RCC 7860 (cell line): ENCODE results near the gene RFX5.
"Not testable (repeated sequence)": the region's sequence is repeated elsewhere in the genome, so short reads cannot be mapped to it uniquely, and the experiment has no call there.

Experiments
- DNase-seq: peaks from one replicate; pipeline ENCODE4 v3.0.0-alpha.2; 2015; ENCODE audit warnings: low spot score
- FAIRE-seq: peaks from 2 replicates; lab custom pipeline; 2012; peaks lifted over from hg19 to GRCh38; lab: Jason Lieb, UNC

The RFX5 gene

DNA sequence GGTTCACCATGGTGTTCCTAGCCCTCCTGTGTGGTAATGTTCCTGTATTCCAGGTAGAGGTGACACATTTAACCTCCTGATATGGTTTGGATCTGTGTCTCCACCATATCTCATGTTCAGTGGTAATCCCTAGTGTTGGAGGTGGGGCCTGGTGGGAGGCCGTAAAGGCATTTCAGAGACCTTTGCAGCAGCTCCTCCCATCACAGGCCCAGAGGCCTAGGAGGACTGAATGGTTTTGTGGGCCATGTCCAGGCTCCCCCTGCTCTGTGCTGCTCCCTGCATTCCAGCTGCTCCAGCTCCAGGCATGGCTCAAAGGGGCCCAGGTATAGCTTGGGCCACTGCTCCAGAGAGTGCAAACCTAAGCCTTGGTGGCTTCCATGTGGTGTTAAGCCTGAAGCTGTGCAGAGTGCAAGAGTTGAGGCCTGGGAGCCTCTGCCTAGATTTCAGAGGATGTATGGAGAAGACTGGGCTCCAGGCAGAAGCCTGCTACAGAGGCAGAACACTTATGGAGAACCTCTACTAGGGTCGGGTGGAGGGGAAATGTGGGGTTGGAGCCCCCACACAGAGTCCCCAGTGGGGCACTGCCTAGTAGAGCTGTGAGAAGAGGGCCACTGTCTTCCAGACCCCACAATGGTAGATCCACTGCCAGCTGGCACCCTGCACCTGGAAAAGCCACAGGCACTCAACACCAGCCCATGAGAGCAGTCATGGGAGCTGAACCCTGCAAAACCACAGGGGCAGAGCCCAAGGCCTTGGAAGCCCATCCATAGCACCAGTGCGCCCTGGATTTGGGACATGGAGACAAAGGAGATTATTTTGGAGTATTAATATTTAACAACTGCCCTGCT, 15.5 kb upstream of the RFX5 start:
- no peak for FAIRE-seq
- no peak for DNase-seq

DNA sequence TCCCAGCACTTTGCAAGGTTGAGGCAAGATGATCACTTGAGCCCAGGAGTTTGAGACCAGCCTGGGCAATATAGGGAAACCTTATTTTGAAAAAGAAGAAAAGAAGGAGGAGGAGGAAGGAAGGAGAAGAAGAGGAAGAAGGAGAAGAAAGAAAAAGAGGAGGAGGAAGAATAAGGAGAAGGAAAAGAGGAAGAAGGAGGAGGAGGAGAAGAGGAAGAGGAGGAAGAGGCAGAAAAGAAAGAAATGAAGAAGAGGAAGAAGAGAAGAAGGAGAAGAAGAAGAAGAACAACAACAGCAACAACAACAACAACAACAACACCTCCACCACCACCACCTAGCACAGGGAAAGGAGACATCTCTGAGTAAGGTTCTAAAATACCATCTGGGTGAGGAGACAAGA, 14.8 kb upstream of the RFX5 start:
- no peak for DNase-seq
- no peak for FAIRE-seq

DNA sequence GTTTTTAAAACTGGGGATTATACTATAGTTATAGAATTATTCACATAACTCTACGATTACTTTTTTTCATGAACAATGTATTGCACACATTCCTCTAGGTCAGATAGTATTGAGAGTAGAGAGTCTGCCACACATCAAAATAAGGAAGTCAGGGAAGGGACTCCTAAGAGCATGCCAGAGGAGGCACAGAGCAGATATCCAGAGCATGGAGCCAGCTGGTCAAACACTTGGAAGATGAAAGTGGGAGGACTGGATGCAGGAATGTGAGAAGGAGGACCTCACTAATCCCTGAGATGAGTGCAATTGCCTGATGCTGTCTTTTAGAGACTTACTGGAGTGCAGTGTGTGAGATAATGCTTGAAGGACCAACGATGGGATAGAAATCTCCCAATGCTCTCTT, 9.6 kb upstream of the RFX5 start:
- no peak for FAIRE-seq

DNA sequence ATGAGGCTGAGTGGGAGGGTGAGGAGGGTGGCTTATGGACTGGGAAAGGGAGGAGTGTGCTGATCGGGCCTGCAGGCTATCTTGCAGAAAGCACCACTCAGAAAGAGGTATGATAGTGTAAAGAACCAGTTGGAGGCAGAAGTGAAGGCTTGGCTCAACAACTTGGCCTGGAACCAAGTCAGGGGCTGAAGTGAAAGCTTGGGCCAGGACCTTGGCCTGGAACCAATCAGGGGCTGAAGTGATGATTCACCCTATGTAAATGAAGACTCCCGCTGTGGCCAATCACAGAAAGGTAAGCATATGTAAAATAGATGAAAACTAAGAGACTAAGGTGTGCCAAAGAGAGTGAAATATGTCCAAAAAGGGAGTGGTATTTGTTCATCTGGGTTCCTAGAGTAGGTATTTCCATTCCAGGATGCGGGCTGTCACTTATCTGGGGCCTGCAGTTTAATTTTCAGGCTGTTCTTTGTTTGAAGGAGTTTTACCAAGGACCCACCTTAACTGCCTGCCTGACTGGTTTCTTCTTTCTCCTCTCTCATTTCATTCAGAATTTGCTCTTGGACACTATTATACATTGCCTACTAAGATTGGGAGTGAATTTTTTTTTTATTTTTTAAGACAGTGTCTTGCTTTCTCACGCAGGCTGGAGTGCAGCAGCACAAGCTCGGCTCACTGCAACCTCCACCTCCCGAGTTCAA, 5.1 kb upstream of the RFX5 start:
- DNase-seq (no peak), FAIRE-seq (no peak)

More for the DNA sequence above, 9.6 kb upstream of the RFX5 start:
- DNase-seq = no peak

DNA sequence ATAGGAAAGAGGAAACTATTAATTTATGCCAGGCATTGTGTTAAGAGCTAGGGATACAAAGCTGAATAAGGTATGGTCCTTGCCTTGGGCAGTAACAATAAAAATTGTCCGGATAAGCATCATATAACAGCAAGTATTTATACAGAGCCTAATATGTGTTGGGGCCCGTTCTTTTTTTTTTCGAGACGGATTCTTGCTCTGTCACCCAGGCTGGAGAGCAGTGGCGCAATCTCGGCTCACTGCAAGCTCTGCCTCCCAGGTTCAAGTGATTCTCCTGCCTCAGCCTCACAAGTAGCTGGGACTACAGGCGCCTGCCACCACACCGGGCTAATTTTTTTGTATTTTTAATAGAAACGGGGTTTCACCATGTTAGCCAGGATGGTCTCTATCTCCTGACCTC, 3.3 kb upstream of the RFX5 start:
- not testable (repeated sequence) for FAIRE-seq, DNase-seq

DNA sequence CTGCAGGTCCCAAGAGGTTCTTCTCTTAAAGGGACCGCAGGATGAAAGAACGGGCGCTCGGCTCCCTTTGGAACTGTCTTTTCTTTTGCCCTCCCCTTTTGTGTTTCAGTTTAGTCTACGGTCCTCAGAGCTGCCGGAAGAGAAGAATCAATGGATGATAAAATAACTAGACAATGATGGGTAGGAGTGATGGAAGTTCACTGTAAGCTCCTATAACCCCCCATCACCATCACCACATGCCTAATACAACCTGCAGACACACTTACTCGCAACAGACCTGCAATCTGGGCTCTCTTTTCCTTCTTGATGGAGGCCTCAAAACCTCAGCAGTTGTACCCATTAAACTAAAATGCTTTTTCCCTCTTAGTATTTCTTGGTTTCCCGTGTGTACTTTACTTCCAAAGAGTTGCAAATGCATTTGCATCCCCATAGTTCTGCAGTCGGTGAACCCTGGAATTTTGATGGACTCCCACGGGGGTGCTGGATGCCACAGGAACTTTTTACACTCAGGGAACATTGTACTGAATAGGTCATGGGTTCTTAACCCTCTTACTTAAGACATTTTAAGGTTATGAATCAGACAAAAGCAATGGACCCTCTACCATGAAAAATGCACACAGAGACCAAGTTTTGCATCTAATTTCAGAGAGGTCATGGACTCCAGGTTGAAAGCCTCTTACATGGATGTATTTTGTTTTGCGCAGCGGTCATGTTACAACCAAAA, 633 bp upstream of the RFX5 start:
- FAIRE-seq (no peak), DNase-seq (no peak)

DNA sequence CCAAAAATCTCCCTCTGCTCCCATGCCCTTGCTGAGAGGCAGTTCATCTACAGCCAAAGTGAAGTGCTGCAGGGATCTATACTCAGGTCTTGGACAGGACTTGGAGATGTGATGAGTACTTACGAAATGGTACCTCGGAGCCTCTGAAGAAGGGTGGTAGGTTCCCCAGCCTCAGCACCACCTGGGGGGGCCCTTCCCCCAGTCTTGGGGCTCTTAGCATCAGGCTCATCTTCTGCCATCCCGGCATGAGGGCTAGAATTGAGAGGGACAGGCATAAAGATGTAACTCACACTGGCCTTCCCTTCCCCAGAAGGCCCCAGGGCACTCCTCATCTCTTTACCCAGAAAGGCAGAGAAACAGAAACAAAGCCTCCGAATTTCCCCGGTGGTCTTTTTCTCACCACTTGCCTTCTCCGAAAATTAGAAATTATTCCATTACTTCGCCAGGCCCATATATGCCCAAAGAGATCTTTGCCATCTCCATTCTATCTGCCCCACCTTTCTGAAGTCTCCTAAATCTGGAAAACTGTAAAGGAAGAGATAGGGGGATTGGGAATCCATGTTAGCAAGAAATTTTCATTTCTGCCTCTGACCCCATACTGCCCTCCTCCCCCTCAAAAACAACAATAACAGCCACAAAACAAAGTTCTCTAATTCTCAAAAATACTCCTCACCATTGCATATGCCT, 827 bp downstream of the RFX5 start:
- DNase-seq (no peak), FAIRE-seq (no peak)

DNA sequence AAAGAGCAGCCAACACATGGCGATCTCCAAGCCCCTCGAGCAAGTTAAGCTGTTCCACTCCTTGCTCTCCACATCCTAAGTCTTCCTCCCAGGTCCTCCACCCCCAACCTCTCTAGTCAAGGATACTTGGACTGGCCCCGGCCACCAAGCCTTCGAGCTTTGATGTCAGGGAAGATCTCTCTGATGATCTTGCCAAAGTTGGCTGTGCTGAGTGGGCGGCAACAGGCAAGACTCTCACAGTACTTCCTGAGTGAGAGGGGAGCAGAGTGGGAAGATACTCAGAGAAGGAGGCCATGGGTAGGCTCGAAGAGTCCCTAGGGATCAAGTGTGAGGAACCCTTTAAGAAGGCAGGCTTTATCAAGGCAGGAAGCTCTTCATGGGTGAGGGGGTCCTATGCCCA, 2.8 kb downstream of the RFX5 start:
- DNase-seq (no peak), FAIRE-seq (no peak)

DNA sequence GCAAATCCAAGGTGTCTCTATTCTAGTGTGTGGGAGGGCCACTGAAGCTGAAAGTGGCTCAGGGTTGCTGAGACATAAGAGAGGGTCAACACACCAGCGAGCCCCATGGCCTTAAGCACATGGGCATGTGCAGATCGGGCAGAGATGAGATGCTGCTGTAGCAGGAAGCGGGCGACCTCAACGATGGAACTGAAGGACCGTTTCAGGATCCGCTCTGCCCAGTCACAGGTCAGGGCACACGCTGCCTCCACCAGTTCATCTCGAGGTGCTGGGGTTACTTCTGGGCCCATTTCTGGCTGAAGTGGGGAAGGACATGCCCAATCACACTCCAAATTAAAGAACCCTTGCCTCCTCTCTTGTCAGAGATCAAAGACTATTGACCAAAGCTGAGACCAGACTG, 3.5 kb downstream of the RFX5 start:
- DNase-seq = no peak
- no peak for FAIRE-seq

DNA sequence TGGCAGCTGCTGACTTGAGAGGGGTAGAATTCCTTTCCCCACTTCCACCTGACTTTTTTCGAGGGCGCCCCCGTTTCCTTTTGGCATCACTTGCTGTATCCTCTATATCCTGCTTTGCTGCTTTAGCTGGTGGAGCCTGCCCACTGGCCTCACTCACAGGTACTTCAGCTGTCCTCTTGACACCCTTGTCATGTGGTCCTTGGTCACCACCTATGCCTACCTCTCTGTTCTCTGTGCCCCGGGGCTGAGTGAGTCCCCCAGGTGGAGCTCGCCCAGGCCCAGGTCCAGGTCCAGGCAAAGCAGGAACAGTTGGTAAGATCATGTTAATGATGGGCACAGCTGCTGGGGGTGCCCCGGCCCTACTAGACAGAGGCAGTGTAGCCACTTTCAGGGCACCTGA, 4.5 kb downstream of the RFX5 start:
- no peak for DNase-seq
- FAIRE-seq = no peak

DNA sequence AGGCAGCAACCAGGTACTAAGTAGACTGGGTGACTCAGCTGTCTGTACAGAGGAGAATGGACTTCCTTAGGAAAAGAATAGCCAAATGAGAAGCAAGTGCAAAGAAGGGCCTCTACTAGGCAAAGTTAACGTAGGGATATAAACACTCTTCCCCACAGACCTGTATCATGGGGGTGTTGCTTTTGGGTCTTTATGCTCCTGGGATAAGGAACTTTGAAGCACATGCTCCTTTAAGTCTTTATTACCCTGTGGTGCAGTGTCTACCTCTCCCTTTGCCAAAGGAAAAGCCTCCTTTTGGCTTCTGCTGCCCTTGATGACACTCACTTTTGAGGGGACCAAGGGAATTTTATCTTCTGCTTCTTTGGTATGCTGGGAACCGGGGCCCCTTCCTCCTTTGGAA, 5.0 kb downstream of the RFX5 start:
- FAIRE-seq (no peak), DNase-seq (no peak)

DNA sequence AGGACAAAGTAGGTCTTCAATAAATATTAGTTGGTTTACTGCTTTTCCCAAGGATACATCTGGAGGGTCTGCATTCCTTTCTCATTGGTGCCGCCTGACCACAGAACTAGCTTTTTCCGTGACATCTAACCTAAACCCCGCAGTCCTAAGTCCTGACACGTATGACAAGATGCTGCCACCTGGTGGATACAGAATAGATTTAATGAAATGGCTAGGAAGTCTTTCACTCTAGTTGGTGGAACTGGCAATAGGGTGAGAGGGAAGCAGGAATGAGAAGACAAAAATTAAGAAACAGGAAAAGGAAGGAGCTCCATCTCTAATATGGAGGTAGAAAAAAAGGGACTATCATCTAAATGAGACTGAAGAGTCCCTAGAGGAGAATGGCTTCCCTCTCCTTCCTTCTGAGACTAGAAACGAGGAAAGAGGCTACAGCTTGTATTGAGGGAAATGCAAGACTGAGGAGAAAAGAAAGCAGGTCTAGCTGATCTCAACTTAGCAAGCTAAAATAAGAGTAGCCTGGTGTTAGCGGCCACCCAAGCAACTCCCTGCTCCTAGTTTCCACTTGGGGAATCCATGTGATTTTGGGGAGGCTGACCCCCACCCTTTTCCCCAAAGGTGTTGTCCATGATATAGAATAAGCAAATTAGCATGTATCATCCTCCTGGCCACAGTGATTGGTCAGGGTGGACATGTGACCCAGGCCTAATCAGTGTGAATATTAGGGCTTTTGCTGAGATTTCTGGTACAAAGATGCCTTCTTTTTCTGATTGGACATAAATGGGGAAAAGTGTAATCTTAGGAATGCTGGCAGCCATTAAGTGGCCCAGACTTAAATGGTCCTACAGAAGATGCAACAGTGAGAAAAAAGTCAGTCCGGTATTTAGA, 5.9 kb downstream of the RFX5 start:
- DNase-seq (peak; percentile 72), FAIRE-seq (peak; percentile 80)

DNA sequence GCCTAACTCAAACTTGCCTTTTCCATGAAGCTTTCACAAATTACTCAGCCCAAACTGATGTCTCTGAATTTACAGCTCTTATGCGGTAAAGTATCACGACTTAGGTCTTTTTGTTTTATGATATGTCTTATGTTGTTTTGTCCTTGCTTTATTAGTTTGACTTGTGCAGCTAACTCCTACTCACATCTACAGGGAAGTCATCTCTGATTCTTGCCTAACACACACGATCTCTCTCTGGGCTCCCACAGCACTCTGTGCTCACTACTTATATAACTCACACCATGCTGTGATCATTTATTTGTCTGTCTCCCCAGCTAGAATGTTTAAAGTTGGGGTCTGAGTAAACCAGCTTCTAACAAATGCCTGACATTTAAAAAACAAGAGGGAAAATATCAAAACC, 10.5 kb downstream of the RFX5 start:
- DNase-seq (no peak), FAIRE-seq (no peak)

DNA sequence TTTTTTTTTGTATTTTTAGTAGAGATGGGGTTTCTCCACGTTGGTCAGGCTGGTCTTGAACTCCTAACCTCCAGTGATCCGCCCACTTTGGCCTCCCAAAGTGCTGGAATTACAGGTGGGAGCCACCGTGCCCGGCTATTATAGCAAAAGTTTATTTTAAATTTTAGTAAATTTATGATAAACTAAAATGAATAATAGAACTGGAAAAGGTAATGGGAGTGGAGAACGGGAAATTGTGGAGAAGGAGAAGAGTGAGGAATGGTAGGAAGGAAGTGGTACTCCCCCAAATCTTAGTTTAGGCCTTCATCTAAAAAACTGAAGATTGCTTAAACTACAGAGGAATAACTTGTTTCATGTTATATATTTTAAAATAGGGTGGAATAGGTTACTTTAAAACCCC, 12.2 kb downstream of the RFX5 start:
- DNase-seq (no peak), FAIRE-seq (no peak)

DNA sequence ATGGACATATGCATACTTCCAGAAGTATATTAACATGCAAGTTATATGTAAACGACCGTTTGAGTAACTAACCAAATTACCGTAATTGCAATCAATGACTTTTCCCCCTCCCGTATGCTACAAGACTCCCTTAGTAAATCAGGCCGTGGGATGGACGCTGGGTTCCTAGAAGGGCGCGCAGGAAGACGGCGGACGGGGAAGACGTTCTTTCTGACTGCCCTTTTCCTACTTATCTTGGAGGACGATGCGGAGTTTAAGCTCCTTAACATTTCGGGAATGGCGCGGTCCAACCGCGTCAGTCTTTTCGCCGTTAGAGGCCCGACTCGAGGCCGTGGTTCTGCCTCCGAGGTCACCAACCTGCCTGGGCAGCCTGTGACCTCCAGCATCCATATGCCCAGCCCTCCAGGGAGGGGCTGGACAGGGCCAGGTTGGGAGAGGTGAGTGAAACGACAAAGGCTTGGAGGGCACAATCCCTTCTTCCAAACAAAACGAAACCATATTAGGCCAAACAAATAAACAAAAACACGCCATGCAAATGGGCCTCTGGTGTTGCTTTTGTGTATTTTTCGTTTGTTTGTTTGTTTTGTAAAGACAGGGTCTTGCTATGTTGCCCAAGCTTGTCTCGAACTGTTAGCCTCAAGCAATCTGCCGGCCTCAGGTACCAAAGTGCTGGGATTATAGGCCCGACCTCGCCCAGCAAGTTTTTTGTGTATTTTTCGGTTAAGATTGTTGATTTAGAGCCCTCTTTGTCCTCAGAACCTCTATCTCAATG, 19.0 kb downstream of the RFX5 start:
- no peak for FAIRE-seq

DNA sequence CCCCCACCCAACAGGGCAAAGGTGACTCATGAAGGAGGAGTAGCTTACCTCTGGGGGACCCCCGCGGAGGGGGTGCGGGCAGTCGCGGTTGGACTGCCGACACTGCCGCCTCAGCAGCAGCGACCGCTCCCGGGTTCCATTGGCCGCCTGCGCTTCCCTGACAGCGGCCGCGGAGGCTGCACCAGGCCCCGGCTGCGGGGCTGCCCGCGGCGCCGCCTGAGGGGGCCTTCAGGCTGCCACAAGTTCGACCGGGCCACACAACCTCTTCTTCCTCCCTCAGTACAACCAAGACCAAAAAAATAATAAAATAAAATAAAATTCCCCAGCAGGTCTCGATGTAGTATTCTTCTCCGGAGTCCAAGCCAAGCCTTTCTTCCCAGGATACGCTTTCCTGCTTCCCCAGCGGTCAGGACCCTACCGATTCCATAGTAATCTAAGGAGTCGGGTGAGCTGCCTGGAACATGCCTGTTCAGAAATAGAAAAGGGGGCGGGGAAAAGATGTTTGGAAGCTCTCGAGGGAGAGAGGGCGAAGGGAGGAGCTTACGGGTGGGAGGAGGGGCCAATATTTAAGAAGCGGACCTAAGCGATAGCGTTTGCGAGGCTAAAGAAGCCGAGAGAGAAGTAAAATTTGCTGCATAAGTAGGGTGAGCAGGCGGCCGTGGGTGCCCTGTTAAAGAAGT, 19.7 kb downstream of the RFX5 start, which contains the start of gene PI4KB:
TSS of gene PI4KB (minus strand) at position 194 of the 680 bp plus-strand sequence. CDS start 10,935 bp downstream, outside the sequence.
- peak; percentile 90 for FAIRE-seq
- peak; percentile 93 for DNase-seq

More for the DNA sequence above, 19.0 kb downstream of the RFX5 start:
- DNase-seq = no peak

DNA sequence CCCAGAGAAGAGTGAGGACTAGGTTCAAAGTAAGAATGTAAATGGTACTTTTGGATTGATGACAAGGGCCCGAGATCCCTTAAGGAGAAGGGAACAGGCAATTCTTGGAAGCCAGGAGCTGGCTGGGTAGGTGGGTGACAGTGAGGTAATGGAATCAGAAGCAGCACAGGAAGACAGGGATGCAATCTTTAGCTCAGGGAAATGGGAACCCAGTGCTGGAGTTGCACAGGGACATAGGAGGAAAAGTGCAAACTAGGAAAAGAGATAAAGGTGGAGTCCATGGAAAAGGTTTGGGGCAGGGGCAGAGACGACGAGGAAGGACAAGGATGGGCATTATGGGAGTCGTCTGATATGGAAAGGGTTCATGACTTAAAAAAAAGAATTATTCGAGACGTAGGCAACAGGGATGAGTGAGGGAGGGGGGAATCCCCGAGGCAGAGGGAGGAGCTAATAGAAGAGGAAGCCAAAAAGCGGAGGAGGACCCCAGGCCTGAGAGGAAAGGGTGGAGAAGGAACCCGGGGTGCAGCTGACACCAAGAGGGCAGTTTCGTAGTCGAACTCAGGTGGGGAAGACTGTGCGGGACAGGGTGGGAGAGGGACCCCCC, 20.3 kb downstream of the RFX5 start:
- DNase-seq (peak; percentile 15), FAIRE-seq (no peak)
